HG03460 (cell line): ENCODE measurements around the gene PRKG1.

Experiments used
- ATAC-seq: cut with Tn5 transposase; IDR thresholded peaks from one replicate; pipeline ENCODE4 v1.9.1; 2021; ENCODE audit not compliant: unreplicated experiment

Gene PRKG1

DNA sequence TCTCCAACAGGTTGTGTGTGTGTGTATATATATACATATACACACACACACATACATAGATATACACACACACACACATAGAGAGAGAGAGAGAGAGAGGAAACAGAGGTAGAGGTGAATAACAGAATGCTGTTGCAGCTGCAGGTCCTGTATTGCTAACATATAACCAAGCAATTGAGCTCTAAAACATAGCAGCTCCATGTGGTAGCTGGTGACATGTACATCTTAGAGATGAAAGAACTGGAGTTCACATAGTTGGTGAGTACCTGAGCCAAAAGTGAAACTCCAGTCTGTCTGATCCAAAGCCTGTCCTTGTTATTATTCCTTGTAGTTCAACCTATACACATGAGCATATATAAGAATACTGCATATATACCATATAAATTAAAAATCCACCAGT is 778.0 kb downstream of the PRKG1 start:
- ATAC-seq: no peak

DNA sequence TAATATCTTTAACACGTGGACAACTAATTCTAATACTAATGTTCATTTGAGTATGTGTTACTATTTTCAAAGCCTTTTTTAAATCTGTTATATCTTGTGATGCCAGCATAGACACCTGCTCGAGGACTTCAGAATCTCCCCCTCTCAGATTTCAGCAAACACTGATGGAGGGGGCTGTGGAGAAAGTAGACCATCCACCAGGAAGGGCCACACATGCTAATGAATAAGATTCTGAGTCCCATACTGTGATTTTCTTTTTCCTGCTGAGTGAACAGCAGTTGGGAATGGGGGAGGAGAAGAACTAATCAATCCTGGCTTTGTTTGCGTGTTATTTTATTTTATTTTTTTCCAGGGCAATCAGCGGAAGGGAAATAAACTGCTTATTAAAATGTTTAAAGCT is 783.0 kb downstream of the PRKG1 start:
- no peak for ATAC-seq

DNA sequence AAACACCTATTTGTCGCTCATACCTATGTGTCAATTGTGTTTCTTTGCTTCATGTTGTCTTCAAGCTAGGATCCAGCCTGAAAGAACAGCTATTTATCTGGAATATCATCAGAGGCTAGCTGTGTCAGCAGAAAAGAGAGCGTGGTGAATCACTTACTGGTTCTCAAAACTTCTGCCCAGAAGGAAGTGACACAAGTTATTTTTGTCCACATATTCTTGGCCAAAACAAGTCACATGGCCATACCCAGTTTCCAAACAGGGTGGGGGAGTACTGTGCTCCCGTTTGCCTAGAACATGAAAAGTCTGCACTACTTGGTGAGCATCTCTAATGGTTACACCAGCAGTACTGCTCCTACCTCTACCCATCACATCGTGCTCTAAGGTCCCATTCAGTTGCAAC is 786.0 kb downstream of the PRKG1 start:
- peak; percentile 66 for ATAC-seq

DNA sequence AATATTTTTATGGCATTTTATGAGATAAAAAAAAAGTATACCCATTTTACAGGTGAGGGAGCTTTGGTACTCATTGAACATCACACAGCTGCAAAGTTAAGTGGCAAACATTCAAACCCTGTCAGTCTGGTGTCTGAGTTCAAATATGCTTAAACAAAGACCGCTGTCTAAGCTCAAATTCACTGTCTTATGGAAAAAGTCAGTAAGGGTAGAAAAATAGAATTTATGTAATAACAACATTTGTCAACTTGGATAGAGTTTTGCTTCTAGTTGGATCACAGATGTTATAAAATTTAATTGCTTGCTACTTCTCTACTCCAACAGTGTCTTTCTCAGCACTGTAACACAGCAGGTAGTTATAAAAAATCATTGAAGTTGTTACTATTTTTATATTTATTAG is 786.8 kb downstream of the PRKG1 start:
- ATAC-seq: no peak

DNA sequence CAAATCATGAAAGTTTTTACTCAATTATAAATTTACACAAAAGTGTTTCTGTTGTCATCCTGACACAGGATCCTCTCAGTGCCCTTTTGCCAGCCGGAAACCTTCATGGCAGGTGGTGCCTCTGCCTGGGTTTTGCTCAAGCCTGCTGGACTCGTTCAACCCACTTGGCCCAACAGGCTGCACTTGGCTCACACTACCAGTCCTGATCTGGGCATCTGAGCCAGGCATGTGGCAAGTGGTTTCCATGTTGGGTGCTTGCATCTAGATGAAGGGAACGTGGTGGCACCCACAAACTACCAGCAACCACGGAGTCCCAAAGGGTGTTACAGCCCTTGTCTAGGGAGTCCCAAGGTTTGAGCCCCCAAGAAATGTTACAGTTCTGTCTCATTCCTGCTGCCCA is 787.4 kb downstream of the PRKG1 start:
- no peak for ATAC-seq

DNA sequence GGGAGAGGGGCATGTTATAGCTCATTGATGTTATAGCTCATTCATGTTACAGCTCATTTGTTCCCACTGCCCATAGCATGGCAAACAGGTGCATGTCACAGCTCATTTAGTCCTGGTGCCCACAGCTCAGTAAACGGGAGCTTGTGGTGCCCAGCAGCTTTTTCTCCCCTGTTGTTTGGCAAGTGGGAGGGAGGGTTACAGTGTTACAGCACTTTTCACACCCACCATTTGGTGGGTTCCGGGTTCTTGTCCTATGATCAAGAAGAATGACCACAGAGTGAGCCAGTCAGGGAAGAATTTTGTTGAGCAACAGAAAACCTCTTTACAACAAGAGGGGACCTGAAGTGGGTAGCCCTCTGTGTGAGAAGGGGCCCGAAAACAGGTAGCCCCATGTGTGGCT is 787.9 kb downstream of the PRKG1 start:
- no peak for ATAC-seq

DNA sequence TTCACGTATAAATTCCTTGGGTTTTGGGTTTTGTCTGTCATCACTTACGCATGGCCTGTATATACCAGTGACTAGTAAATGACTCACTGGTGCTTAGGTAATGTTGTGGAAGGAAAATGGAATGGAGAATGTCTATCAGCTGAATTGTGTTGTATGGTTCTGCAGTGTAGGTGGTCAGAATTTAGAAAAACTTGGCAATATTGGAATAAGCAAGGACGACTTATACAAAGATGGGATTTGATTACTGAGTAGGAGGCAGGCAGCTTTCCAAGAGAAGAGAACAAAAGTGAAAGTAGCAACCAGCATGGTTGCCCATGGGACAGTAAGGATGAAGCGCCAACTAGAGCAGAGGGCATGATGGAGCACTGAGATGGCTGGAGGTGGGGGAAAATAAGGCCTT is 793.7 kb downstream of the PRKG1 start:
- no peak for ATAC-seq

DNA sequence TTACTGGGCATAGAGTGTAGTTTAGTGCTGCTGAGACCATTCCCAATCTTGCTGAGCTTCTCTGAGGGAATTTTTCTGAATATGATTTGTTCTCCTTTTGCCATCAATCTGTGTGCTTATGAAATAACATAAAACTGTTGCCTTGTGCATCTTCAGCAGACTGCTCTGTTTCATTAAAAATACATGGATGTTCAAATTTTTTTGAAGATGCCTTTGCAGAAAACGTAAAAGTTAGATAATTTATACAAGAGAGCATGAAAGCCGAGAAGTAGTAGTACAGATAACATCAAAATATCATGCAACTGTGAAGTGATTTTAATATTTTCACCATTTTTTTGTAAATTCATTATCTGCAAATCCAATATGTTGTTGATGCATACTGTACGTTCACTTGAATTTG is 799.8 kb downstream of the PRKG1 start:
- no peak for ATAC-seq

DNA sequence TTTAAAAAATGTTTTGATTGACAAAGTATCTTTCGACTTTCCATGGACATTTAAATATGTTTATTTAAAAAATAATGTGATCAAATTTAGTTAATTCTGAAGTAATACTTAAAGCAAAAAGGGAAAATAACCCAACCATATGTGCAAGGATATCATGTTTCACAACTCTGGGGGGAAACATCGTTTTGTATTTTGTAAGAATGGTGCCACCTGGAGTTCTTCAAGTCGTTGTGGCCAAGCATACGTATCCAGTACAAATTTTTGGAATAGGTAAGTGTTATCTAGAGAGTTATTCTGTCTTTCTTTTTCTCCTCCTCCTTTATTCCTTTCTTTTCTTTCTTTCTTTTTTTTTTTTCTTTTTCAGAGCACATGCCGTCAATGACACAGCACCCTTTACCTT is 801.3 kb downstream of the PRKG1 start:
- ATAC-seq: no peak

DNA sequence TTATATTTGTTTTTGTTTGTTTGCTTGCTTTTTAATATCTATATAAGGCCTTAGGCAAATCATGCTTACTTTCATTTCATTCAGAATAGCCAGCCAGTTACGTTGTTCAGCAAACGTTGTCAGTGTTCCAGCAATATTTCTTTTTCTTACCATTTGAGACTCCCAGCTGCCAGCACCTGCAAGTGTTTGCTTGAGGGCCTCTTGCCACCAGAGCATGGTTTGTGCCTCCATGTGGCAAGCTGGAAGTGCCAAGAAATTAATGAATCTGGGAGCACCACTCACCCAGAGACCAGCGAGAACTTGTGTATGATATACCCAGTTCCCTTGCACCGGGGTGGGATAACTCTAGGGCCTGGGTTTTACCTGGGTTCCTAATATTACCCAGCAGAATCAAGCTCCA is 802.2 kb downstream of the PRKG1 start:
- ATAC-seq: no peak

DNA sequence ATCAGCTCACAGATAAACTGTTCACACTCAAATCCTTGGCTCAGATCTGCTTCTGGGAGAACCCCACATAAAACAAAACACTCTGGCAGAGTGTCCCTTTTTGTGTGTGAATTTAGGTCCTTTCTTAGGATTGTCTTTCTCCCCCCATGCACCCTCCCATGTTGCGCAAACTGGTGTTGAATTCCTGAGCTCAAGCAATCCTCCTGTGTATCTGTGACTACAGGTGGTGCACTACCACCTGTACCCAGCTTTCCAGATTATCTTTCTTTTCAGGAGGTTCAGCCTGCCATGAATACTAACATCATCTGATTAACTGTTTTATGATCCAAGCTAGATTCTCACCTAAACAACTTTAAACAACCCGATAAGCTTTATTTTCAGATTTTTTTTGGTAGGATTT is 802.7 kb downstream of the PRKG1 start:
- no peak for ATAC-seq

DNA sequence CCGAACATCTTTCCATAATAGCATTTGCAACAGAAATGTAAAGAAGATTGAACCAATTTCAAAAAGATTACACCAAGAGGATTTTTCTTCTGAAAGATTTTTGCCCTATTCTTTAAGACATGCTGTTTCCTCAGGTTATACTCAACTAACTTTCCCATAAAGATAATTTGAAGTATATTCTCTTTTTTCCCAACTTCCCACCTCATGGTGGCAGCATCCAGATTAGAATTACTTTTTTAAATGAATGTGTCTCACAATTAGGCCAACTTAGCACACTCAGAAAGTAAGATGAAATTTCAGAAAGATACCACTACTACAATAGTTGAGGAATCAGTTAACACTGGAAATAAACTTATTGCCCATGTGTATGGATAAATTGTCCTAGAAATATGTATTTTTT is 803.3 kb downstream of the PRKG1 start:
- ATAC-seq: no peak

DNA sequence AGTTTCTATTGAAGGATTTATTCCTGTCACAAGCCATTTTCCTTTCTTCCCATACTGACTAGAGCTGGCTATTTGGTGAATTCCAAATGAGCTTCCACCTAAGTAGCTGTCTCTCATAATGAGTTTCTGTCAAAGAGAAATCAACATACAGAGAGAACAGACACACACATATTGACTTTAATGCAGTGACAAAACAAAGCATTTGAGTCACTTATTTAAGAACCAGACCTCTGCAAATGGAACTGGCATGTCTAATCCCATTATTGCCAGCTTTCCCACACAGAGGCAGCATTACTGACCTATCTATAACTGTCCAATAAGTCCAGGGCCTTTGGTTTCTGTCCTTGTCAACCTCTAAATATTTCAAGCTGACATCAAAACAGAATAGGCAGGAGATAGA is 804.4 kb downstream of the PRKG1 start:
- peak; percentile 1 for ATAC-seq

DNA sequence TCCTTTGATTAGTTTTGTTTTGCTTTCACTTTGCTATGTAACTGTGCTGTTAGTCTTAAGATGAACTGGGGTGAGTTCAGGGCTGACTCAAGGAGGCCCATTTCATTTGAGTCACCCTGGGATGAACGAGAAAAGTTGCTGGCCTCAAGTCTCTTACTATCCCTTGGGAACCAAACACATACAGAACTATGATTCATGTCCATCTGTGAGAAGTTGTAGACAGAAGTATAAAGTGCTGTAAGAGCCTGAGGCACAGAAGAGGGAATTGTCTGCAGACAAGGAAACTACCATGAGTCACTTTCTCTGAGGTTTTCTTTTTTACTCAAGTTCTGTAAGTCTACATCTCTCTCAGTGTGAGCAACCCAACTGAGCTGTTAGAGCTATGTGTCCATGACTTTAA is 805.0 kb downstream of the PRKG1 start:
- ATAC-seq: peak; percentile 89

DNA sequence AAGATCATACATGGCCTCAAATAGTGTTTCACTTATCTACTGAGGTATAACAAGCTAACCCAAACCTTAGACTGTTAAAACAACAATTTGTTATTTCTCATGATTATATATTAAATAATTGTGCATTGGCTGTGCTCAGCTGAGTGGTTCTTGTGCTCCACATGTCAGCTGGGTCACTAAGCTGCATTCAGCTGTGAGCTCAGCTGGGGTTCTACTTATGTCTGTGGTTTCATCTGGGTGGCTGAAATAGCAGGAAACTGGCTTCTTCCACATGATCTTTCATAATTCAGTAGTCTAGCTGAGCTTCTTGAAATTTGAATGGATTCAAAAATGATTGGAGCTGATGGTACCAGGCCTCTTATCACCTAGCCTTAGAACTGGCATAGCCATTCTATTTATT is 806.9 kb downstream of the PRKG1 start:
- no peak for ATAC-seq

DNA sequence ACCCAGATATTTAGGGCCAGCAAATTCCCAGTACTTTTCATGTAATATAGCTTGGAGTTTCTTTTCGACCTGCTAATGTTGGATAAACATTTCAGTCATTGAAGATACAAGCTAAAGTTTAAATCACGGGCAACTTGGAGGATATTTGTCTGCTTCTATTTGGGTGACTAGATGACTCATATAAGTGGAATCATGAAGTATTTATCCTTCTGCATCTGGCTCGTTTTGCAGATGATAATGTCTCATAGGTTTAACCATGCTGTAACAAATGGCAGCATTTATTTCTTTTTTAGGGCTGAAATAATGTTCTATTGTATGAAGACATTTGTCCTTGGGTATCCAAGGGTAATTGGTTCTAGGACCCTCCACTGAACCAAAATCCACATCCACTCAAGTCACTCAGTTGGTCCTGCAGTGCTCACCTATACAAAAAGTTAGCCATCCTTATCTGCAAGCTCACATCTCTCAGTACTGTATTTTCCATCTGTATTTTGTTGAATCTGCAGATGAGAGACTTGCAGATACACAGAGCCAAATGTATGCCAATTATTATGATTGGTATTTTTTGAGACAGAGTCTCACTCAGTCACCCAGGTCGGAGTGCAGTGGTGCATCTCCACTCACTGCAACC is 812.3 kb downstream of the PRKG1 start:
- no peak for ATAC-seq

DNA sequence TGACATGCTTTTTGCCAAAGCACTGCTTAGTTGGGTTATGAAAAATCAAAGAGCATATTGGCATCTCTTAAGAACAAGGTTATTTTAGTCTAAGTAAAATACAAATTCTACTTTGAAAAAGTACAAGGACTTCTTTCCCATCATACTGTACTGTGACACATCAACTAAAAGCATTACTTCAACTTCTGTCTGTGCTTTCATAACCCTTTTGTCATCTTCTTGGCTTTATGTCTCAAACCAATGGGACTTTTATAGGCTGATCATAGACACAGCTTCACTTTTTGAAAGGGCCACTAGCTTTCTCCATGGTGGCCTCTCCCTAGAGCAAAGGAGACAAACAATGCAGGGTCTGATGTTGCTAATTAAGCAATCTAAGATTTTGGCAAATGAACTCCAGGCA is 814.0 kb downstream of the PRKG1 start:
- ATAC-seq: no peak

DNA sequence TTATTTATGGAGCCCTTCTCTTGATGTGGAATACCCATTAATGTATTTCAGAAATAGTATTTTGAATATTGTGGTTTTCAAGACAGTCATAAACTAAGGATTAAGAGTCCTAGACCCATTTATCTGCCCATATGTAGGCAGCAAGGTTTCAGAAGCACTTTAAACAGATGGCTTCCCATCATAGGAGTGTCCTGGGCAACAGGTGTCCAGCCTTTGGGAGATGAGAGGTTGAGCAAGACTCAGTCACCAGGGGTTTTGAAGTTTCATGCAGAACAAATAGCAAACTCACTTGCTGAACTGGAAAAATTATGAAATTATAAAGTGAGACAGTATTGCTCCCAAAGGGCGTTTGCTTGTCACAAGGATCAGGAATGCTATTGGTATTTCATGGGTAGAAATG is 818.0 kb downstream of the PRKG1 start:
- ATAC-seq: no peak

DNA sequence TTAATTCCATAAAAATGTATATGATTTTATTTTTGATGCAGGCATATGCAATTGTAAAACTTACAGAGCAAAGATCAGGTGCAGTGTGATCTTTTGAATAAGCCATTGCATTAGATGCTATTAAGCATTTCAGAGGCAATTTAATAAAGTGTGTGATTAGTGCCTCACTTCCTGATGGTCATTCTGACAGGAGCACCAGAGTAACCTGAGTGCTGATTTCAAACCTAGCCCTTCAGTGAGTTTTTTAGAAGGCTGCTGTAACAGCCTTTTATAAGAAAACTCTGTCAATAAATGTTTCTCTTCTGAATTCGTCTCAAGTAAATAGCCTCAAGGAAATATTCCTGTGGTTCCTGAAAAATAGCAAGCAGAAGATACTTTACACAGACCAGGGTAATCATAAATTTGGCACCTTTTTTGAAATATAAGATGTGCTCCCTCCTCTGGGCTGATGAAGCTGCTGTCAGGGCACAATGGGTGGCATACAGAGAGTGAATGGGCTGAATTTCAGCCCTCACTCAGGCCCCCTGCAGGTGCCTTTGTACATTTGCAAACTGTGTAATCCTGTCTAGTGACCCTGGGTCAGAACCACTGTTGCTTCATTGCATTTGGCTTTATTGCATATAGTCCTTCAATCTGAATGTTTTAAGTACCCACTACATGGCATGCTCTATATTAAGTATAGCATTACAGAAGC is 818.8 kb downstream of the PRKG1 start:
- peak; percentile 81 for ATAC-seq

DNA sequence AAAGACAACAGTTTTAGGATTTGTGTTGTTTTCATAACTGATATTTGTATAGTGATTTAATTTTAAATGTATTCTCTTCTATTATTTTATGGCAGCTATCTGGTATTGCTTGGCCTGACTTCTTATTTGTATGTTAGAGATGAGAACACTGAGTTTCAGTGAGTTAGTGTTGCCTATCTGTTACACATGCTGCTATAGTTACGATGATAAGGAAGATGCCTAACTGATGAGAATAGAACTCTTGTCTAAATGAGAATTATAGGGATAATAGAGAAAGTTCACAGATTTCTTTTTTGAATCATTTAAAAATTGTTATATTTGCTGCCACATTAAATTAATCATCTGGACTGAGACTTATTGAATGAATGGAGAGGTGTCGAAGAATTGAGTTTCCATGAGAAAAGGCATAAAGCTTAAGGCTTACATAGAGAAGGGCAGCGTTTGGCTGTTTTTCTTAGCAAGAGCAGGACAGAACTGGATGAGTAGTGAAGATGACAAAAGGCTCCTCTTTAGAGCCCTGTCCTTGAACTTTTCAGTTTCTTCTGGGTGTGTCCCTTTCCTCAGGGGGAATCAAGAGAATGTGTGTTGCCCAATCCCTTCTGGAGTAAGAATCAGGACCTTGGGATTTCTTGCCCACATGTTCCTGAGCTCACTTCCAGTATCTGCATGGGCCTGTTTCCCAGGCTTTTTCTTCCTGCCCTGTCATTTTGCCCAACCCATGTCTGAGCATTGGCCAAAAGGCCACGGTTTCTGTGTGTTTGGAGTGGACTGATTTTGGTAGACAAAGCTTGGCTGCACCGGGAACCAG is 820.7 kb downstream of the PRKG1 start:
- no peak for ATAC-seq

DNA sequence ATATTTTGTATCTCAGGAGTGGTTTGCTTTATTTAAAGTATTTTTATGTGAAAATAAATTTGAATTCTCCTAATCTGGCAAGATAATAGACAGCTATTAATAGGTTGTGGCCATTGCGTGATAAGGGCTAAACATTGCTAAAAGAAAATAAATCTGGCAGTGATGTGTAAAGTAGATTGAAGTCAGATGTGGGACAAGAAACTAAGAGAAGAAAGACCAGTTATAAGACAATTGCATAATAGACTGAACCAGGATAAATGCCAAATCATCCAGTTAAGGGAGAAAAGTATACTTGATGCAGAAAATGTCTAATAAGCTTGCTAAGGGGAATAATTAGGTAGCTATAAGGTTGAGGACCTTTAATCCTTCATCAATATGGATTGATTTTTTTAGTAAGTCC is 822.6 kb downstream of the PRKG1 start:
- ATAC-seq: no peak

DNA sequence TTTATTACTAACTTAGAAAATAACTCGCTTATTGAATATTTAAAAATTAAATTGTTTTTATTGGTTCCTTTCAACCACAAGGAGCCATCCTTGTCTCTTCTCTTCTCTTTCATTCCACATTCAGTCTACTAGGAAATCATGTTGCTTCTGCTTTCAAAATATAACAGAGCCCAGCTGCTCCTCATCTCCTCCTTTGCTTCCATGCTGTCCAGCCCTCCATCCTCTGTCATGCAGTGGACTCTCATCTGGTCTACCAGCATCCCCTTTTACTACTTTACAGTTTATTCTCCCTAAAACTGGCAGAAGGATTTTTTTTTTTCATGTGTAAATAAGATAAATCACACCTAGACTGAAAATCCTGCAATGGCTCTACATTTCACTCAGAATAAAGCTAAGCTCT is 823.3 kb downstream of the PRKG1 start:
- no peak for ATAC-seq
